Endothelial cell of umbilical vein (primary cell): ENCODE results near the gene DDR1. TPM values are rescaled to one million over a fixed set of nuclear protein-coding genes. Genes with fewer than 3 reads are reported as not detected.

Experiments used
- BruUV-seq: library from RNA; stranded (reverse); fragments of 400-500 nt; replicated peaks from 2 replicates; lab custom pipeline; 2021; lab: Mats Ljungman, UMichigan
- CTCF ChIA-PET: fragments of 300-600, 350-600 bp; sonication (Branson Sonifier 250); formaldehyde crosslinking; loops from one replicate; lab custom pipeline; 2021; ENCODE audit warnings: antibody characterized with exemption, inconsistent platforms; lab: Charles Lee
- POLR2A ChIA-PET: fragments of 300-600, 350-600 bp; sonication (Branson Sonifier 250); formaldehyde crosslinking; loops from one replicate; lab custom pipeline; 2021; ENCODE audit warnings: antibody characterized with exemption, inconsistent platforms; lab: Charles Lee
- DNase-seq: peaks from one replicate; pipeline ENCODE4 v3.0.0-alpha.2; 2011; ENCODE audit warnings: low read depth, low spot score
- FAIRE-seq: peaks from 2 replicates; lab custom pipeline; 2011; peaks lifted over from hg19 to GRCh38; lab: Jason Lieb, UNC
- H2AFZ ChIP-seq: 2 replicates; pipeline ENCODE4 v1.6.0; 2012; ENCODE audit warnings: low read depth, low read length, control low read depth, inconsistent platforms
- H3K27ac ChIP-seq: 2 replicates; pipeline ENCODE4 v1.5.1; 2011; ENCODE audit warnings: low read depth, mild to moderate bottlenecking, control low read depth, low read length, moderate library complexity; ENCODE audit not compliant: insufficient read depth
- H3K27me3 ChIP-seq, 2 experiments: 2 replicates each; pipeline versions ENCODE4 v1.6.0 to v1.6.1; 2011; ENCODE audit warnings: low read length in 2 of 2, mixed read lengths in 1 of 2; ENCODE audit not compliant: control insufficient read depth in 2 of 2, insufficient read depth in 2 of 2
- H3K36me3 ChIP-seq, 2 experiments: 2 replicates in 1 of 2; 3 replicates in 1 of 2; pipeline ENCODE4 v1.5.1; 2011; ENCODE audit warnings: low read length in 2 of 2, mild to moderate bottlenecking in 1 of 2, moderate library complexity in 1 of 2; ENCODE audit not compliant: control insufficient read depth in 2 of 2, insufficient read depth in 2 of 2; ENCODE audit errors: extremely low read depth in 1 of 2
- H3K4me1 ChIP-seq: 3 replicates; pipeline ENCODE4 v1.5.1; 2011; ENCODE audit warnings: mild to moderate bottlenecking, low read length; ENCODE audit not compliant: control insufficient read depth, insufficient read depth; ENCODE audit errors: extremely low read depth
- H3K4me2 ChIP-seq: 2 replicates; pipeline ENCODE4 v1.6.1; 2011; ENCODE audit warnings: low read length, control low read depth, mixed read lengths; ENCODE audit not compliant: insufficient read depth
- H3K4me3 ChIP-seq, 3 experiments: fragments of 200-600 bp in 1 of 3; sonication (generic), shearing (Covaris generic) in 1 of 3; replicated peaks in 1 of 3; 2 replicates each; pipeline ENCODE4 v1.5.1; 2011 to 2016; ENCODE audit warnings: control low read depth in 3 of 3, low read length in 3 of 3, mild to moderate bottlenecking in 2 of 3, inconsistent platforms in 1 of 3, low read depth in 1 of 3, moderate library complexity in 1 of 3; ENCODE audit not compliant: insufficient read depth in 1 of 3
- H3K79me2 ChIP-seq: 2 replicates; pipeline ENCODE4 v1.6.0; 2012; ENCODE audit warnings: low read length, inconsistent platforms; ENCODE audit not compliant: control insufficient read depth, insufficient read depth
- H3K9ac ChIP-seq: replicated peaks from 2 replicates; pipeline ENCODE3; 2011; ENCODE audit warnings: low read length, control low read depth; ENCODE audit not compliant: insufficient read depth; ENCODE audit errors: extremely low read depth
- H3K9me1 ChIP-seq: replicated peaks from 3 replicates; pipeline ENCODE4 v1.6.0; 2011; ENCODE audit warnings: mild to moderate bottlenecking, low read length; ENCODE audit not compliant: control insufficient read depth, insufficient read depth; ENCODE audit errors: extremely low read depth
- H3K9me3 ChIP-seq: replicated peaks from 2 replicates; pipeline ENCODE4 v1.5.1; 2012; ENCODE audit warnings: low read length, inconsistent platforms; ENCODE audit not compliant: control insufficient read depth, insufficient read depth
- H4K20me1 ChIP-seq: replicated peaks from 2 replicates; pipeline ENCODE3; 2011; ENCODE audit warnings: mild to moderate bottlenecking, low read length; ENCODE audit not compliant: control insufficient read depth, insufficient read depth; ENCODE audit errors: extremely low read depth
- EZH2 ChIP-seq: IDR thresholded peaks from 2 replicates; pipeline ENCODE4 v1.6.1; 2012; ENCODE audit warnings: borderline replicate concordance, low read depth, mild to moderate bottlenecking, moderate library complexity, low read length, inconsistent platforms; ENCODE audit not compliant: severe bottlenecking
- FOS ChIP-seq: IDR thresholded peaks from 2 replicates; pipeline ENCODE4 v1.6.1; 2011; ENCODE audit warnings: mild to moderate bottlenecking, low read length, moderate library complexity, borderline replicate concordance; ENCODE audit not compliant: insufficient read depth
- POLR2A ChIP-seq: IDR thresholded peaks from 2 replicates; pipeline ENCODE4 v1.6.1; 2012; ENCODE audit warnings: low read depth, mild to moderate bottlenecking, control low read depth, low read length
- POLR2AphosphoS5 ChIP-seq: IDR thresholded peaks from 2 replicates; pipeline ENCODE4 v1.6.1; 2012; ENCODE audit warnings: low read depth, mild to moderate bottlenecking, control low read depth, low read length, moderate library complexity; ENCODE audit not compliant: insufficient read depth
- dilution Hi-C: fragments of 300-500 bp; cut with MboI; formaldehyde crosslinking; loops from one replicate; pipeline ENCODE4 v1.15.0; 2019; ENCODE audit warnings: low sequenced_read_pairs; ENCODE audit not compliant: extremely low pct_ligation_motif_present
- intact Hi-C: fragments of 100-400 bp; cut with micrococcal nuclease; formaldehyde crosslinking; loops from one replicate; pipeline ENCODE4 v1.10.0; 2022
- polyA plus RNA-seq, 4 experiments: library from polyadenylated mRNA; depleted of rRNA in 3 of 4; stranded (reverse) in 3 of 4; unstranded in 1 of 4; fragments of >200 nt; gene quantifications; 2 replicates each; pipeline versions ENCODE4 v1.2.1 to v1.2.3, GENCODE V29; 2011 to 2012; ENCODE audit warnings: missing spikeins in 1 of 4
- total RNA-seq: library from RNA; stranded (reverse); gene quantifications from 2 replicates; pipeline ENCODE4 v1.2.3, GENCODE V29; 2021
- TF ChIP-seq, protein P1 (sequence below), 2 donors: IDR thresholded peaks; 1 replicate in 1 of 2; 2 replicates in 1 of 2; pipeline ENCODE4 v1.5.1; 2011; ENCODE audit warnings: low read length in 2 of 2, mild to moderate bottlenecking in 2 of 2, moderate library complexity in 2 of 2, control low read depth in 1 of 2, inconsistent platforms in 1 of 2, low read depth in 1 of 2; ENCODE audit not compliant: insufficient read depth in 1 of 2; ENCODE audit errors: extremely low read depth in 1 of 2

DDR1 gene
- total and polyA plus RNA-seq, 2 donors (not counting 3 experiments of a cell fraction or from before 2014, with no cell fraction given) = 8.8 to 22.9 TPM

DNA sequence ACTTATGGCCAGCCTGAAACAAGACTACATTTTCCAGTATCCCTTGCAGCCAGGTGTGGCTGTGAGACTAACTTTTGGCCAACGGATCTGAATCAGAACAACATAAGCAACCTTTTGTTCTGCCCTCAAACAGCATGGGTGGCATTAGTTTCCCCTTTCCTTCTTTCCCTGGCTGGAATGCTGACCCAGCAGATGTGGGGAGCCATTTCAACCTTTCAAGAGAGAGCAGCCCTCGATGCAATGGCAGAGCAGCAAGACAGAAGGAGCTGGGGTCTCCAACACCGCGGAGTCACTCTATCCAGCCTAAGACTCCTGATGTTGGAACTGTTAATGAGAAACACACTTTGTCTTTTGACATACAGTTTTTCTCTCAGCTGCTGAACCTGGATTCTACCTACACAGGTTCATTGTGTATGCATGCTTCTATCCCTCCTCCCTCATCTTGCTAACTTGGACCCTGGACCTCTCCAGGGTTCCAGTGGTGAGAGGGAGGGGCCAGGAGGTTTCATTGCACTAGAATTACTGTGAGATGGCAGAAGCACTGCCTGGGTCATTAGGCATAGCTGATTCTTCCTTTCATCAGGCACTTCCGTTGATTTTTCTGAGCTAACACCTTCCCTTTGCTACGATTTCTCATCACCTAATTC, 28.8 kb upstream of the DDR1 start:
- CTCF ChIA-PET = interaction anchor here (1.1 to 2.9 kb wide), 2 partner anchors 12 to 224 kb away, joined by 3 to 9 read pairs; no protein-coding TSS in a partner anchor
- no peak overlapping the region for H3K27ac ChIP-seq
- dilution Hi-C loops = no loop called here
- no peak overlapping the region for H3K4me3 ChIP-seq
- FAIRE-seq = no peak
- H3K9me1 ChIP-seq = no peaks in the 10 kb centered on the region
- intact Hi-C loops = no loop called here
- no peaks in the 10 kb centered on the region for H3K4me1 ChIP-seq
- no peak overlapping the region for H3K9ac ChIP-seq
- no TSS peak for BruUV-seq
- TF ChIP-seq EZH2 = no peak
- no peak for TF ChIP-seq FOS
- TF ChIP-seq POLR2AphosphoS5 = no peak
- TF ChIP-seq, protein P1, sequence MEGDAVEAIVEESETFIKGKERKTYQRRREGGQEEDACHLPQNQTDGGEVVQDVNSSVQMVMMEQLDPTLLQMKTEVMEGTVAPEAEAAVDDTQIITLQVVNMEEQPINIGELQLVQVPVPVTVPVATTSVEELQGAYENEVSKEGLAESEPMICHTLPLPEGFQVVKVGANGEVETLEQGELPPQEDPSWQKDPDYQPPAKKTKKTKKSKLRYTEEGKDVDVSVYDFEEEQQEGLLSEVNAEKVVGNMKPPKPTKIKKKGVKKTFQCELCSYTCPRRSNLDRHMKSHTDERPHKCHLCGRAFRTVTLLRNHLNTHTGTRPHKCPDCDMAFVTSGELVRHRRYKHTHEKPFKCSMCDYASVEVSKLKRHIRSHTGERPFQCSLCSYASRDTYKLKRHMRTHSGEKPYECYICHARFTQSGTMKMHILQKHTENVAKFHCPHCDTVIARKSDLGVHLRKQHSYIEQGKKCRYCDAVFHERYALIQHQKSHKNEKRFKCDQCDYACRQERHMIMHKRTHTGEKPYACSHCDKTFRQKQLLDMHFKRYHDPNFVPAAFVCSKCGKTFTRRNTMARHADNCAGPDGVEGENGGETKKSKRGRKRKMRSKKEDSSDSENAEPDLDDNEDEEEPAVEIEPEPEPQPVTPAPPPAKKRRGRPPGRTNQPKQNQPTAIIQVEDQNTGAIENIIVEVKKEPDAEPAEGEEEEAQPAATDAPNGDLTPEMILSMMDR (IDR thresholded peaks at IDR 0.05; ENCODE audit: extremely low read depth in 1 of 2, insufficient read depth in 1 of 2, low read depth in 1 of 2, low read length in 2 of 2) = no peak
- TF ChIP-seq POLR2A = no peak
- H2AFZ ChIP-seq = no peak overlapping the region
- DNase-seq = no peak
- no peaks in the 10 kb centered on the region for H3K9me3 ChIP-seq
- H3K79me2 ChIP-seq = no peaks in the 10 kb centered on the region
- POLR2A ChIA-PET = no interaction called here
- peaks cover 10 to 15% of the 10 kb centered on the region in 2 experiments for H3K27me3 ChIP-seq
- H4K20me1 ChIP-seq = no peaks in the 10 kb centered on the region
- no peak overlapping the region for H3K4me2 ChIP-seq
- H3K36me3 ChIP-seq = no peaks in the 10 kb centered on the region
